Uterus (tissue), 4 donors: Measurements from ENCODE around the gene ARL5B. TPM values are rescaled to one million over a fixed set of nuclear protein-coding genes. Genes with fewer than 3 reads are reported as not detected.

Experiments
- DNase-seq, 2 donors: peaks; one replicate each; pipeline ENCODE4 v3.0.0-alpha.2; 2019 to 2020
- H3K27ac ChIP-seq, 2 donors: fragments of 200-600 bp; sonication (generic); 1 replicate in 1 of 2; 2 replicates in 1 of 2; pipeline ENCODE4 v1.5.1; 2016 to 2018
- H3K27me3 ChIP-seq, 2 donors: fragments of 200-600 bp; sonication (generic); one replicate each; pipeline ENCODE4 v1.5.1; 2018 to 2019; ENCODE audit warnings: control low read depth in 1 of 2
- H3K36me3 ChIP-seq, 2 donors: fragments of 200-600 bp; sonication (generic); one replicate each; pipeline ENCODE4 v1.5.1; 2019; ENCODE audit warnings: control low read depth in 1 of 2
- H3K4me1 ChIP-seq, 2 donors: fragments of 200-600 bp; sonication (generic); one replicate each; pipeline ENCODE4 v1.5.1; 2018 to 2019; ENCODE audit warnings: control low read depth in 1 of 2
- H3K4me3 ChIP-seq, 2 donors: fragments of 200-600 bp; sonication (generic); 1 replicate in 1 of 2; 2 replicates in 1 of 2; pipeline ENCODE4 v1.5.1; 2018 to 2019; ENCODE audit warnings: mild to moderate bottlenecking in 1 of 2
- H3K9me3 ChIP-seq, 2 donors: fragments of 200-600 bp; sonication (generic); one replicate each; pipeline ENCODE4 v1.5.1; 2019; ENCODE audit warnings: control low read depth in 1 of 2
- CTCF ChIP-seq, 4 experiments: fragments of 200-600 bp in 2 of 4; fragments of 450-650 bp in 2 of 4; sonication (generic) in 2 of 4; IDR thresholded peaks; one replicate each; pipeline ENCODE4 v1.5.1; 2016 to 2019; ENCODE audit warnings: antibody characterized with exemption in 4 of 4, mild to moderate bottlenecking in 2 of 4, moderate library complexity in 1 of 4
- POLR2A ChIP-seq, 2 donors: fragments of 450-650 bp; IDR thresholded peaks; one replicate each; pipeline ENCODE4 v1.6.1; 2016; ENCODE audit warnings: antibody characterized with exemption in 2 of 2, mild to moderate bottlenecking in 1 of 2, moderate library complexity in 1 of 2
- intact Hi-C: fragments of 100-400 bp; cut with DNase I; formaldehyde crosslinking; loops from one replicate; pipeline ENCODE4 v1.15.1; 2023; ENCODE audit warnings: low total_unique reads
- total RNA-seq, 4 donors: library from RNA; depleted of rRNA in 3 of 4; stranded (reverse); fragments of >200 nt in 3 of 4; gene quantifications; one replicate each; pipeline versions ENCODE4 v1.1.0 to v1.2.4, GENCODE V29; 2014 to 2023
- donor health status: DM: yes; HTN: yes; CAD: no.

The ARL5B gene
- total RNA-seq, 4 donors from 2014 or later, result 1.5 to 76.5 (median 11.6) TPM

GRCh38 chr10:18666810-18667209, 7.6 kb downstream of the ARL5B start:
- intact Hi-C loops, result no loop called here
- Histone ChIP-seq H3K27ac (no peak overlapping the region), H3K36me3 (no peaks in the 10 kb centered on the region), H3K9me3 (no peaks in the 10 kb centered on the region), H3K27me3 (no peaks in the 10 kb centered on the region), H3K4me3 (no peak overlapping the region), H3K4me1 (peaks cover 0 to under 1% of the 10 kb centered on the region in 2 donors)
- DNase-seq, result no peak
- TF ChIP-seq CTCF (IDR thresholded peaks at IDR 0.05) (no peak), POLR2A (IDR thresholded peaks at IDR 0.05) (no peak)

GRCh38 chr10:18668026-18668425, 8.8 kb downstream of the ARL5B start:
- Histone ChIP-seq H3K4me1 (no peaks in the 10 kb centered on the region), H3K27ac (no peak overlapping the region), H3K27me3 (no peaks in the 10 kb centered on the region), H3K4me3 (no peak overlapping the region), H3K36me3 (no peaks in the 10 kb centered on the region), H3K9me3 (no peaks in the 10 kb centered on the region)
- no peak for DNase-seq
- intact Hi-C loops, result no loop called here
- TF ChIP-seq CTCF (IDR thresholded peaks at IDR 0.05) (no peak), POLR2A (IDR thresholded peaks at IDR 0.05) (no peak)

GRCh38 chr10:18675086-18675801, 16.0 kb downstream of the ARL5B start:
- Histone ChIP-seq H3K36me3 (no peaks in the 10 kb centered on the region), H3K4me3 (no peak overlapping the region), H3K4me1 (no peaks in the 10 kb centered on the region), H3K27ac (no peak overlapping the region), H3K27me3 (no peaks in the 10 kb centered on the region), H3K9me3 (no peaks in the 10 kb centered on the region)
- TF ChIP-seq CTCF (IDR thresholded peaks at IDR 0.05) (no peak), POLR2A (IDR thresholded peaks at IDR 0.05) (no peak)
- intact Hi-C loops, result no loop called here
- DNase-seq, result no peak

GRCh38 chr10:18680754-18681153, 21.5 kb downstream of the ARL5B start:
- TF ChIP-seq POLR2A (IDR thresholded peaks at IDR 0.05), result no peak
- TF ChIP-seq CTCF (IDR thresholded peaks at IDR 0.05), result no peak
- DNase-seq, result no peak
- intact Hi-C loops, result no loop called here
- H3K36me3 ChIP-seq, result no peaks in the 10 kb centered on the region
- no peaks in the 10 kb centered on the region for H3K9me3 ChIP-seq
- no peaks in the 10 kb centered on the region for H3K4me1 ChIP-seq
- no peak overlapping the region for H3K4me3 ChIP-seq
- H3K27ac ChIP-seq, result no peak overlapping the region
- H3K27me3 ChIP-seq, result no peaks in the 10 kb centered on the region

- no peak for TF ChIP-seq POLR2A (IDR thresholded peaks at IDR 0.05)
- Histone ChIP-seq H3K9me3 (no peaks in the 10 kb centered on the region), H3K27ac (no peak overlapping the region), H3K36me3 (no peaks in the 10 kb centered on the region), H3K4me1 (no peaks in the 10 kb centered on the region), H3K27me3 (no peaks in the 10 kb centered on the region), H3K4me3 (no peak overlapping the region)
- DNase-seq, result no peak
- intact Hi-C loops, result no loop called here
Measured at GRCh38 chr10:18681366-18681765, 22.1 kb downstream of the ARL5B start.
